HL-60 (cell line): ENCODE data around the gene BTBD9.

ENCODE experiments used
- CTCF ChIP-seq: IDR thresholded peaks from one replicate; pipeline ENCODE4 v1.5.1; 2011; ENCODE audit warnings: low read length, control low read depth, inconsistent platforms; ENCODE audit not compliant: insufficient read depth
- GABPA ChIP-seq: IDR thresholded peaks from 2 replicates; pipeline ENCODE4 v1.6.1; 2012; ENCODE audit warnings: low read depth
- POLR2AphosphoS5 ChIP-seq: IDR thresholded peaks from 2 replicates; pipeline ENCODE4 v1.6.1; 2012; ENCODE audit warnings: low read depth
- SPI1 ChIP-seq: IDR thresholded peaks from 2 replicates; pipeline ENCODE4 v1.6.1; 2012; ENCODE audit warnings: low read depth, mild to moderate bottlenecking, borderline replicate concordance

- TF ChIP-seq CTCF: no peak
- no peak for TF ChIP-seq POLR2AphosphoS5
- no peak for TF ChIP-seq SPI1
- TF ChIP-seq GABPA: no peak
Observed at GRCh38 chr6:38484656-38485055, 155.1 kb downstream of the BTBD9 start.
